Peyer's patch (tissue), 4 donors: Measurements from ENCODE around the gene TRIM21. TPM values are rescaled to one million over a fixed set of nuclear protein-coding genes. Genes with fewer than 3 reads are reported as not detected.
"Not testable (repeated sequence)": the region's sequence is repeated elsewhere in the genome, so short reads cannot be mapped to it uniquely, and the experiment has no call there.

Experiments used
- DNase-seq, 3 donors: peaks; one replicate each; pipeline ENCODE4 v3.0.0-alpha.2; 2017 to 2019
- H3K27ac ChIP-seq, 4 donors: fragments of 200-600 bp; sonication (generic); one replicate each; pipeline ENCODE4 v1.5.1; 2016 to 2019
- H3K27me3 ChIP-seq, 2 donors: fragments of 200-600 bp; sonication (generic); one replicate each; pipeline ENCODE4 v1.5.1; 2019
- H3K36me3 ChIP-seq, 3 donors: fragments of 200-600 bp; sonication (generic); one replicate each; pipeline ENCODE4 v1.5.1; 2016 to 2019
- H3K4me1 ChIP-seq, 4 donors: fragments of 200-600 bp; sonication (generic); one replicate each; pipeline ENCODE4 v1.5.1; 2016 to 2019
- H3K4me3 ChIP-seq, 4 donors: fragments of 200-600 bp; sonication (generic); 1 replicate in 3 of 4; 2 replicates in 1 of 4; pipeline ENCODE4 v1.5.1; 2016 to 2019; ENCODE audit warnings: mild to moderate bottlenecking in 1 of 4
- H3K9me3 ChIP-seq, 4 donors: fragments of 200-600 bp; sonication (generic); one replicate each; pipeline ENCODE4 v1.5.1; 2016 to 2019; ENCODE audit warnings: mild to moderate bottlenecking in 1 of 4
- POLR2A ChIP-seq, 2 donors: fragments of 450-650 bp; IDR thresholded peaks; one replicate each; pipeline ENCODE4 v1.5.1; 2017; ENCODE audit warnings: antibody characterized with exemption in 2 of 2, mild to moderate bottlenecking in 2 of 2, moderate library complexity in 2 of 2
- total RNA-seq, 4 donors: library from RNA; depleted of rRNA; stranded (reverse); fragments of >200 nt; gene quantifications; one replicate each; pipeline ENCODE4 v1.1.0, GENCODE V29; 2016
- TF ChIP-seq, protein P1 (sequence below), 6 experiments: fragments of 450-650 bp in 4 of 6; fragments of 200-600 bp in 2 of 6; sonication (generic) in 1 of 6; IDR thresholded peaks; one replicate each; pipeline ENCODE4 v1.5.1; 2017 to 2019; ENCODE audit warnings: antibody characterized with exemption in 6 of 6, mild to moderate bottlenecking in 3 of 6, moderate library complexity in 1 of 6

Gene TRIM21
- total RNA-seq, 4 donors from 2014 or later, result 17.2 to 30.4 (median 19.8) TPM

DNA sequence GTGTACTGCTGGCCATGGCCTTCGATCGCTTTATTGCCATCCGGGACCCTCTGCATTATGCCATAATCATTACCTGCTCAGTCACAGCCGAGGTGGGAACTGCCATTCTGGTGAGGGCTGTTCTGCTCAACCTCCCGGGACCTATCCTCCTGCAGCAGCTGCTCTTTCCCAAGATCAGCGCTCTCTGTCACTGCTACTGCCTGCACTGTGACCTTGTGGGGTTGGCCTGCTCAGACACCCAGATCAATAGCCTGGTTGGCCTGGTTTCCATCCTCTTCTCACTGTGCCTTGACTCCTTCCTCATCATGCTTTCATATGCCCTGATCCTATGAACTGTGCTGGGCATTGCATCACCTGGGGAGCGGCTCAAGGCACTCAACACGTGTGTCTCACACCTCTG, 24.9 kb upstream of the TRIM21 start:
- Histone ChIP-seq H3K27ac (no peak overlapping the region), H3K4me3 (no peak overlapping the region), H3K9me3 (no peaks in the 10 kb centered on the region), H3K4me1 (no peaks in the 10 kb centered on the region), H3K27me3 (no peaks in the 10 kb centered on the region), H3K36me3 (no peaks in the 10 kb centered on the region)
- TF ChIP-seq, protein P1, sequence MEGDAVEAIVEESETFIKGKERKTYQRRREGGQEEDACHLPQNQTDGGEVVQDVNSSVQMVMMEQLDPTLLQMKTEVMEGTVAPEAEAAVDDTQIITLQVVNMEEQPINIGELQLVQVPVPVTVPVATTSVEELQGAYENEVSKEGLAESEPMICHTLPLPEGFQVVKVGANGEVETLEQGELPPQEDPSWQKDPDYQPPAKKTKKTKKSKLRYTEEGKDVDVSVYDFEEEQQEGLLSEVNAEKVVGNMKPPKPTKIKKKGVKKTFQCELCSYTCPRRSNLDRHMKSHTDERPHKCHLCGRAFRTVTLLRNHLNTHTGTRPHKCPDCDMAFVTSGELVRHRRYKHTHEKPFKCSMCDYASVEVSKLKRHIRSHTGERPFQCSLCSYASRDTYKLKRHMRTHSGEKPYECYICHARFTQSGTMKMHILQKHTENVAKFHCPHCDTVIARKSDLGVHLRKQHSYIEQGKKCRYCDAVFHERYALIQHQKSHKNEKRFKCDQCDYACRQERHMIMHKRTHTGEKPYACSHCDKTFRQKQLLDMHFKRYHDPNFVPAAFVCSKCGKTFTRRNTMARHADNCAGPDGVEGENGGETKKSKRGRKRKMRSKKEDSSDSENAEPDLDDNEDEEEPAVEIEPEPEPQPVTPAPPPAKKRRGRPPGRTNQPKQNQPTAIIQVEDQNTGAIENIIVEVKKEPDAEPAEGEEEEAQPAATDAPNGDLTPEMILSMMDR (IDR thresholded peaks at IDR 0.05), result no peak
- no peak for TF ChIP-seq POLR2A (IDR thresholded peaks at IDR 0.05)
- no peak for DNase-seq

- no peak for TF ChIP-seq POLR2A (IDR thresholded peaks at IDR 0.05)
- TF ChIP-seq, protein P1 (IDR thresholded peaks at IDR 0.05), result no peak
- H3K27ac ChIP-seq, result no peak overlapping the region
- DNase-seq, result no peak
- no peaks in the 10 kb centered on the region for H3K4me1 ChIP-seq
- no peaks in the 10 kb centered on the region for H3K36me3 ChIP-seq
- H3K9me3 ChIP-seq, result no peaks in the 10 kb centered on the region
- H3K27me3 ChIP-seq, result no peaks in the 10 kb centered on the region
- no peak overlapping the region for H3K4me3 ChIP-seq
Measured at GRCh38 chr11:4416816-4417215, 23.3 kb upstream of the TRIM21 start.

GRCh38 chr11:4416306-4416705, 22.8 kb upstream of the TRIM21 start:
- Histone ChIP-seq H3K27me3 (no peaks in the 10 kb centered on the region), H3K4me1 (no peaks in the 10 kb centered on the region), H3K4me3 (no peak overlapping the region), H3K9me3 (no peaks in the 10 kb centered on the region), H3K27ac (no peak overlapping the region), H3K36me3 (no peaks in the 10 kb centered on the region)
- TF ChIP-seq, protein P1 (IDR thresholded peaks at IDR 0.05), result no peak
- TF ChIP-seq POLR2A (IDR thresholded peaks at IDR 0.05), result no peak
- DNase-seq, result no peak

DNA sequence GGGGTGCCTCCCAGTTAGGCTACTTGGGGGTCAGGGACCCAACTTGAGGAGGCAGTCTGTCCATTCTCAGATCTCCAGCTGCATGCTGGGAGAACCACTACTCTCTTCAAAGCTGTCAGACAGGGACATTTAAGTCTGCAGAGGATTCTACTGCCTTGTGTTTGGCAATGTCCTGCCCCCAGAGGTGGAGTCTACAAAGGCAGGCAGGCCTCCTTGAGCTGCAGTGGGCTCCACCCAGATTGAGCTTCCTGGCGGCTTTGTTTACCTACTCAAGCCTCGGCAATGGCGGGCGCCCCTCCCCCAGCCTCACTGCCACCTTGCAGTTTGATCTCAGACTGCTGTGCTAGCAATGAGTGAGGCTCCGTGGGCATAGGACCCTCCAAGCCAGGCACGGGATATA, 12.7 kb upstream of the TRIM21 start:
- H3K27me3 ChIP-seq, H3K4me1 ChIP-seq, H3K27ac ChIP-seq, H3K9me3 ChIP-seq, DNase-seq, H3K4me3 ChIP-seq, H3K36me3 ChIP-seq: not testable (repeated sequence)

DNA sequence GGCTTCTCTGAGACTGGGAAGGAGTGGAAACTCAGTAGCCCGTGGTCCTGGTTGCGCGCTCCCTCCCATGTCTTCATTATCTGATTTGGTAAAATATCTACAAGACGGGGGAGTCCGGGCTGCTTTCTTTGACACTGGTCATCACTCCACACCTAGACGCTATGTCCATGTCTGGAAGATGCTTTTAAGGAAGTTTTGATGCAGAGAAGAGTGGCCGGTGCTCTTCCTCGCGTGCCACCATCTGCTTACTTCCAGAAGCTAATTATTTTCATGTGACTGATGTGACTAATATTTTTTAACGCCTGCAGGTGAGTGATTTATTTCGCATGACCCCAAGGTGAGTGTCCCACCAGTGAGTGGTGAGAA, 339 bp upstream of the TRIM21 start:
- peaks cover 0 to 17% (median 0%) of the 10 kb centered on the region in 3 donors for H3K36me3 ChIP-seq
- peak overlapping the region; percentile 70 to 100 (median 96) for H3K4me3 ChIP-seq
- no peaks in the 10 kb centered on the region for H3K27me3 ChIP-seq
- no peak for DNase-seq
- H3K9me3 ChIP-seq, result no peaks in the 10 kb centered on the region
- peaks cover 0 to 7% (median 2%) of the 10 kb centered on the region in 4 donors for H3K4me1 ChIP-seq
- TF ChIP-seq, protein P1 (IDR thresholded peaks at IDR 0.05), result no peak
- no peak for TF ChIP-seq POLR2A (IDR thresholded peaks at IDR 0.05)
- peak overlapping the region in 2 of 4 donors; percentile 79 to 90 for H3K27ac ChIP-seq

GRCh38 chr11:4388221-4388620, 5.3 kb downstream of the TRIM21 start:
- no peak for TF ChIP-seq POLR2A (IDR thresholded peaks at IDR 0.05)
- H3K4me1 ChIP-seq, result peaks cover 0 to 7% (median 2%) of the 10 kb centered on the region in 4 donors
- no peak for DNase-seq
- H3K4me3 ChIP-seq, result no peak overlapping the region
- H3K9me3 ChIP-seq, result no peaks in the 10 kb centered on the region
- H3K27me3 ChIP-seq, result no peaks in the 10 kb centered on the region
- peaks cover 0 to 70% (median 0%) of the 10 kb centered on the region in 3 donors for H3K36me3 ChIP-seq
- no peak overlapping the region for H3K27ac ChIP-seq
